Measurements from ENCODE around the gene PTPRD. TPM values are rescaled to one million over a fixed set of nuclear protein-coding genes. Genes with fewer than 3 reads are reported as not detected.

The PTPRD gene
- total RNA-seq, 1 experiment from 2014 or later = 69.6 TPM

DNA sequence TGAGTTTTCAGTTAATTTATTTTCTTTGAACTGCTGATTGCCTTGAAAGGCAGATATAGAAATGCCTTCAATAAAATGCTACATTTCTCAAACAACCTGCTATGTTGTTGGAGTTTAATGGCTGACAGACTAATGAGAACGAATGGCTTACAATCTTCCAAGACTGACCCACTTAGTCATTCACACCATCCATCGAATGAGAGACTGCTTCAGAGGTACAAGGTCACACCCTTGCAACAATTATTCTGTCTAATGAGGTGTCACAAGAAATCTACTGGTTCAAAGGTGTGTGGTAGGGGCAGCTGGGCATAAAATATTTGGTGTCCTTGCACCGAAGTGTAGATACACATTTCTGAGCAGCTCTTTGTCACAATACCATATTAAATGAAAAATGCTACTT, 18.3 kb downstream of the PTPRD start (continued):
- TF ChIP-seq, protein P1, sequence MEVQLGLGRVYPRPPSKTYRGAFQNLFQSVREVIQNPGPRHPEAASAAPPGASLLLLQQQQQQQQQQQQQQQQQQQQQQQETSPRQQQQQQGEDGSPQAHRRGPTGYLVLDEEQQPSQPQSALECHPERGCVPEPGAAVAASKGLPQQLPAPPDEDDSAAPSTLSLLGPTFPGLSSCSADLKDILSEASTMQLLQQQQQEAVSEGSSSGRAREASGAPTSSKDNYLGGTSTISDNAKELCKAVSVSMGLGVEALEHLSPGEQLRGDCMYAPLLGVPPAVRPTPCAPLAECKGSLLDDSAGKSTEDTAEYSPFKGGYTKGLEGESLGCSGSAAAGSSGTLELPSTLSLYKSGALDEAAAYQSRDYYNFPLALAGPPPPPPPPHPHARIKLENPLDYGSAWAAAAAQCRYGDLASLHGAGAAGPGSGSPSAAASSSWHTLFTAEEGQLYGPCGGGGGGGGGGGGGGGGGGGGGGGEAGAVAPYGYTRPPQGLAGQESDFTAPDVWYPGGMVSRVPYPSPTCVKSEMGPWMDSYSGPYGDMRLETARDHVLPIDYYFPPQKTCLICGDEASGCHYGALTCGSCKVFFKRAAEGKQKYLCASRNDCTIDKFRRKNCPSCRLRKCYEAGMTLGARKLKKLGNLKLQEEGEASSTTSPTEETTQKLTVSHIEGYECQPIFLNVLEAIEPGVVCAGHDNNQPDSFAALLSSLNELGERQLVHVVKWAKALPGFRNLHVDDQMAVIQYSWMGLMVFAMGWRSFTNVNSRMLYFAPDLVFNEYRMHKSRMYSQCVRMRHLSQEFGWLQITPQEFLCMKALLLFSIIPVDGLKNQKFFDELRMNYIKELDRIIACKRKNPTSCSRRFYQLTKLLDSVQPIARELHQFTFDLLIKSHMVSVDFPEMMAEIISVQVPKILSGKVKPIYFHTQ (CRISPR knock-in tag; IDR thresholded peaks at IDR 0.05) = no peak
- TF ChIP-seq ELF4 (CRISPR knock-in tag; IDR thresholded peaks at IDR 0.05; ENCODE audit: low read depth) = no peak
- TF ChIP-seq, protein P2, sequence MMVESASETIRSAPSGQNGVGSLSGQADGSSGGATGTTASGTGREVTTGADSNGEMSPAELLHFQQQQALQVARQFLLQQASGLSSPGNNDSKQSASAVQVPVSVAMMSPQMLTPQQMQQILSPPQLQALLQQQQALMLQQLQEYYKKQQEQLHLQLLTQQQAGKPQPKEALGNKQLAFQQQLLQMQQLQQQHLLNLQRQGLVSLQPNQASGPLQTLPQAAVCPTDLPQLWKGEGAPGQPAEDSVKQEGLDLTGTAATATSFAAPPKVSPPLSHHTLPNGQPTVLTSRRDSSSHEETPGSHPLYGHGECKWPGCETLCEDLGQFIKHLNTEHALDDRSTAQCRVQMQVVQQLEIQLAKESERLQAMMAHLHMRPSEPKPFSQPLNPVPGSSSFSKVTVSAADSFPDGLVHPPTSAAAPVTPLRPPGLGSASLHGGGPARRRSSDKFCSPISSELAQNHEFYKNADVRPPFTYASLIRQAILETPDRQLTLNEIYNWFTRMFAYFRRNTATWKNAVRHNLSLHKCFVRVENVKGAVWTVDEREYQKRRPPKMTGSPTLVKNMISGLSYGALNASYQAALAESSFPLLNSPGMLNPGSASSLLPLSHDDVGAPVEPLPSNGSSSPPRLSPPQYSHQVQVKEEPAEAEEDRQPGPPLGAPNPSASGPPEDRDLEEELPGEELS (CRISPR knock-in tag; IDR thresholded peaks at IDR 0.05) = no peak
- TF ChIP-seq, protein P3, sequence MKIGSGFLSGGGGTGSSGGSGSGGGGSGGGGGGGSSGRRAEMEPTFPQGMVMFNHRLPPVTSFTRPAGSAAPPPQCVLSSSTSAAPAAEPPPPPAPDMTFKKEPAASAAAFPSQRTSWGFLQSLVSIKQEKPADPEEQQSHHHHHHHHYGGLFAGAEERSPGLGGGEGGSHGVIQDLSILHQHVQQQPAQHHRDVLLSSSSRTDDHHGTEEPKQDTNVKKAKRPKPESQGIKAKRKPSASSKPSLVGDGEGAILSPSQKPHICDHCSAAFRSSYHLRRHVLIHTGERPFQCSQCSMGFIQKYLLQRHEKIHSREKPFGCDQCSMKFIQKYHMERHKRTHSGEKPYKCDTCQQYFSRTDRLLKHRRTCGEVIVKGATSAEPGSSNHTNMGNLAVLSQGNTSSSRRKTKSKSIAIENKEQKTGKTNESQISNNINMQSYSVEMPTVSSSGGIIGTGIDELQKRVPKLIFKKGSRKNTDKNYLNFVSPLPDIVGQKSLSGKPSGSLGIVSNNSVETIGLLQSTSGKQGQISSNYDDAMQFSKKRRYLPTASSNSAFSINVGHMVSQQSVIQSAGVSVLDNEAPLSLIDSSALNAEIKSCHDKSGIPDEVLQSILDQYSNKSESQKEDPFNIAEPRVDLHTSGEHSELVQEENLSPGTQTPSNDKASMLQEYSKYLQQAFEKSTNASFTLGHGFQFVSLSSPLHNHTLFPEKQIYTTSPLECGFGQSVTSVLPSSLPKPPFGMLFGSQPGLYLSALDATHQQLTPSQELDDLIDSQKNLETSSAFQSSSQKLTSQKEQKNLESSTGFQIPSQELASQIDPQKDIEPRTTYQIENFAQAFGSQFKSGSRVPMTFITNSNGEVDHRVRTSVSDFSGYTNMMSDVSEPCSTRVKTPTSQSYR (CRISPR knock-in tag; IDR thresholded peaks at IDR 0.05) = no peak
- TF ChIP-seq, protein P4, sequence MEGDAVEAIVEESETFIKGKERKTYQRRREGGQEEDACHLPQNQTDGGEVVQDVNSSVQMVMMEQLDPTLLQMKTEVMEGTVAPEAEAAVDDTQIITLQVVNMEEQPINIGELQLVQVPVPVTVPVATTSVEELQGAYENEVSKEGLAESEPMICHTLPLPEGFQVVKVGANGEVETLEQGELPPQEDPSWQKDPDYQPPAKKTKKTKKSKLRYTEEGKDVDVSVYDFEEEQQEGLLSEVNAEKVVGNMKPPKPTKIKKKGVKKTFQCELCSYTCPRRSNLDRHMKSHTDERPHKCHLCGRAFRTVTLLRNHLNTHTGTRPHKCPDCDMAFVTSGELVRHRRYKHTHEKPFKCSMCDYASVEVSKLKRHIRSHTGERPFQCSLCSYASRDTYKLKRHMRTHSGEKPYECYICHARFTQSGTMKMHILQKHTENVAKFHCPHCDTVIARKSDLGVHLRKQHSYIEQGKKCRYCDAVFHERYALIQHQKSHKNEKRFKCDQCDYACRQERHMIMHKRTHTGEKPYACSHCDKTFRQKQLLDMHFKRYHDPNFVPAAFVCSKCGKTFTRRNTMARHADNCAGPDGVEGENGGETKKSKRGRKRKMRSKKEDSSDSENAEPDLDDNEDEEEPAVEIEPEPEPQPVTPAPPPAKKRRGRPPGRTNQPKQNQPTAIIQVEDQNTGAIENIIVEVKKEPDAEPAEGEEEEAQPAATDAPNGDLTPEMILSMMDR (IDR thresholded peaks at IDR 0.05) = no peak
- TF ChIP-seq FOXJ3 (CRISPR knock-in tag; IDR thresholded peaks at IDR 0.05; ENCODE audit: borderline replicate concordance) = no peak

DNA sequence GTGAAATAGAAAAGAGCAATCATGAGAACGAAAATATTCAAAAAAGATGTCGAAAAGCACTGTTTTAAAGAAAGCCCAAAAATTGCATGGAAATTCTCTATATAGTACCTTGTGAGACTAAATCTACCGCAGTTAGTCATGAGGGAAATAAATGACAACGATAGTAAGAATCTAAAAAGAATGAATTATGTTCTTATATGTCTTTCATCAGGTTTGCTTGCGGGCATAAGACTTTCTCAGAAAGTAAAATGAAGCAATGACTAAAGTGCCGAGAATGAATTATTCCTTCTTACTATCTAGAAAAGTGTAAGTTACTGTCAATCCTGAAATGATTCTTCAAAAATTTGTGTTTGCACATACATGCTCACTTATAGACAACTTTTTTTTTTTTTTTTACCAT, 26.4 kb downstream of the PTPRD start:
- H3K4me3 Mint-ChIP-seq = no peak overlapping the region
- DNase-seq (ENCODE audit: low spot score) = no peak
- POLR2A ChIA-PET = no interaction called here
- H3K27me3 Mint-ChIP-seq (ENCODE audit: low read depth) = no peaks in the 10 kb centered on the region; the same call in 1 of the 2 replicates
- no peaks in the 10 kb centered on the region for H3K36me3 Mint-ChIP-seq
- TF ChIP-seq, protein P5, sequence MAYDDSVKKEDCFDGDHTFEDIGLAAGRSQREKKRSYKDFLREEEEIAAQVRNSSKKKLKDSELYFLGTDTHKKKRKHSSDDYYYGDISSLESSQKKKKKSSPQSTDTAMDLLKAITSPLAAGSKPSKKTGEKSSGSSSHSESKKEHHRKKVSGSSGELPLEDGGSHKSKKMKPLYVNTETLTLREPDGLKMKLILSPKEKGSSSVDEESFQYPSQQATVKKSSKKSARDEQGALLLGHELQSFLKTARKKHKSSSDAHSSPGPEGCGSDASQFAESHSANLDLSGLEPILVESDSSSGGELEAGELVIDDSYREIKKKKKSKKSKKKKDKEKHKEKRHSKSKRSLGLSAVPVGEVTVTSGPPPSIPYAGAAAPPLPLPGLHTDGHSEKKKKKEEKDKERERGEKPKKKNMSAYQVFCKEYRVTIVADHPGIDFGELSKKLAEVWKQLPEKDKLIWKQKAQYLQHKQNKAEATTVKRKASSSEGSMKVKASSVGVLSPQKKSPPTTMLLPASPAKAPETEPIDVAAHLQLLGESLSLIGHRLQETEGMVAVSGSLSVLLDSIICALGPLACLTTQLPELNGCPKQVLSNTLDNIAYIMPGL (CRISPR knock-in tag; IDR thresholded peaks at IDR 0.05) = no peak
- no peak for TF ChIP-seq IRF2 (CRISPR knock-in tag; IDR thresholded peaks at IDR 0.05; ENCODE audit: borderline replicate concordance, low read depth)
- no peak for TF ChIP-seq ZNF232 (CRISPR knock-in tag; IDR thresholded peaks at IDR 0.05)
- TF ChIP-seq NFATC4 (CRISPR knock-in tag; IDR thresholded peaks at IDR 0.05) = no peak
- TF ChIP-seq TEAD4 (CRISPR knock-in tag; IDR thresholded peaks at IDR 0.05) = no peak
- TF ChIP-seq ZNF317 (CRISPR knock-in tag; IDR thresholded peaks at IDR 0.05; ENCODE audit: borderline replicate concordance, low read depth) = no peak
- TF ChIP-seq, protein P6, sequence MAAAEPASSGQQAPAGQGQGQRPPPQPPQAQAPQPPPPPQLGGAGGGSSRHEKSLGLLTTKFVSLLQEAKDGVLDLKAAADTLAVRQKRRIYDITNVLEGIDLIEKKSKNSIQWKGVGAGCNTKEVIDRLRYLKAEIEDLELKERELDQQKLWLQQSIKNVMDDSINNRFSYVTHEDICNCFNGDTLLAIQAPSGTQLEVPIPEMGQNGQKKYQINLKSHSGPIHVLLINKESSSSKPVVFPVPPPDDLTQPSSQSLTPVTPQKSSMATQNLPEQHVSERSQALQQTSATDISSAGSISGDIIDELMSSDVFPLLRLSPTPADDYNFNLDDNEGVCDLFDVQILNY (CRISPR knock-in tag; IDR thresholded peaks at IDR 0.05) = no peak
- TF ChIP-seq, protein P7, sequence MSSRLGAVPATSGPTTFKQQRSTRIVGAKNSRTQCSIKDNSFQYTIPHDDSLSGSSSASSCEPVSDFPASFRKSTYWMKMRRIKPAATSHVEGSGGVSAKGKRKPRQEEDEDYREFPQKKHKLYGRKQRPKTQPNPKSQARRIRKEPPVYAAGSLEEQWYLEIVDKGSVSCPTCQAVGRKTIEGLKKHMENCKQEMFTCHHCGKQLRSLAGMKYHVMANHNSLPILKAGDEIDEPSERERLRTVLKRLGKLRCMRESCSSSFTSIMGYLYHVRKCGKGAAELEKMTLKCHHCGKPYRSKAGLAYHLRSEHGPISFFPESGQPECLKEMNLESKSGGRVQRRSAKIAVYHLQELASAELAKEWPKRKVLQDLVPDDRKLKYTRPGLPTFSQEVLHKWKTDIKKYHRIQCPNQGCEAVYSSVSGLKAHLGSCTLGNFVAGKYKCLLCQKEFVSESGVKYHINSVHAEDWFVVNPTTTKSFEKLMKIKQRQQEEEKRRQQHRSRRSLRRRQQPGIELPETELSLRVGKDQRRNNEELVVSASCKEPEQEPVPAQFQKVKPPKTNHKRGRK (CRISPR knock-in tag; IDR thresholded peaks at IDR 0.05; ENCODE audit: borderline replicate concordance) = no peak
- no peak for TF ChIP-seq PRRX2 (CRISPR knock-in tag; IDR thresholded peaks at IDR 0.05)
- no peak for TF ChIP-seq SMAD4 (CRISPR knock-in tag; IDR thresholded peaks at IDR 0.05)
- no peak for TF ChIP-seq FOXK1 (CRISPR knock-in tag; IDR thresholded peaks at IDR 0.05)
- no peak for TF ChIP-seq ZBTB21 (CRISPR knock-in tag; IDR thresholded peaks at IDR 0.05; ENCODE audit: borderline replicate concordance)
- no peak for ATAC-seq
- CTCF ChIA-PET = no interaction called here
- no peaks in the 10 kb centered on the region for H3K4me1 Mint-ChIP-seq
- no peak overlapping the region for H3K27ac Mint-ChIP-seq
- H3K9me3 Mint-ChIP-seq = peaks cover 2% of the 10 kb centered on the region; the same call in 1 of the 2 replicates
